HEK293 (cell line): Measurements from ENCODE around the gene RTCA.

Source experiments
- CTCF ChIA-PET: fragments of 350-600 bp; formaldehyde crosslinking; extraction: SDS; loops from one replicate; lab custom pipeline; 2021; ENCODE audit warnings: antibody characterized with exemption; lab: Yijun Ruan, JAX
- POLR2A ChIA-PET: fragments of 300-600 bp; formaldehyde crosslinking; extraction: SDS; loops from one replicate; lab custom pipeline; 2020; ENCODE audit warnings: antibody characterized with exemption, inconsistent platforms; lab: Yijun Ruan, JAX
- H3K27ac ChIP-seq: fragments of 200-500 bp; sonication (Bioruptor generic); 2 replicates; pipeline ENCODE4 v1.5.1; 2014; ENCODE audit warnings: low read depth, low read length, control low read depth, inconsistent platforms; ENCODE audit errors: extremely low read depth
- H3K36me3 ChIP-seq, 2 experiments: fragments of 200-500 bp in 1 of 2; sonication (Bioruptor generic) in 1 of 2; 1 replicate in 1 of 2; 2 replicates in 1 of 2; pipeline ENCODE4 v1.5.1; 2014 to 2017; ENCODE audit warnings: inconsistent platforms in 2 of 2, low read length in 2 of 2; ENCODE audit not compliant: control insufficient read depth in 2 of 2, insufficient read depth in 1 of 2
- H3K4me1 ChIP-seq: fragments of 200-500 bp; sonication (Bioruptor generic); 2 replicates; pipeline ENCODE4 v1.5.1; 2014; ENCODE audit warnings: mild to moderate bottlenecking, low read length, inconsistent platforms; ENCODE audit not compliant: control insufficient read depth, insufficient read depth
- H3K4me3 ChIP-seq: 2 replicates; pipeline ENCODE4 v1.5.1; 2011; ENCODE audit warnings: low read depth, mild to moderate bottlenecking, control low read depth, low read length, moderate library complexity
- H3K9me3 ChIP-seq: fragments of 200-500 bp; sonication (Bioruptor generic); 2 replicates; pipeline ENCODE4 v1.5.1; 2014; ENCODE audit warnings: low read depth, low read length, inconsistent platforms; ENCODE audit not compliant: control insufficient read depth, insufficient read depth
- BCL11A ChIP-seq: fragments of 450-650 bp; formaldehyde crosslinking; IDR thresholded peaks from 2 replicates; pipeline ENCODE4 v1.5.1; 2016; ENCODE audit warnings: low read depth, missing biosample characterization, missing genetic modification characterization
- CTCF ChIP-seq: fragments of 450-650 bp; formaldehyde crosslinking; IDR thresholded peaks from 2 replicates; pipeline ENCODE4 v1.5.1; 2016; ENCODE audit warnings: missing biosample characterization, missing genetic modification characterization
- PRDM2 ChIP-seq: fragments of 450-650 bp; formaldehyde crosslinking; IDR thresholded peaks from 2 replicates; pipeline ENCODE4 v1.5.1; 2016; ENCODE audit warnings: missing biosample characterization, missing genetic modification characterization, borderline replicate concordance
- RBAK ChIP-seq: fragments of 450-650 bp; formaldehyde crosslinking; IDR thresholded peaks from 2 replicates; pipeline ENCODE4 v1.5.1; 2016; ENCODE audit warnings: missing biosample characterization, missing genetic modification characterization
- WT1 ChIP-seq: fragments of 450-650 bp; formaldehyde crosslinking; IDR thresholded peaks from 2 replicates; pipeline ENCODE4 v1.5.1; 2016; ENCODE audit warnings: missing biosample characterization, missing genetic modification characterization
- ZBTB21 ChIP-seq: fragments of 450-650 bp; formaldehyde crosslinking; IDR thresholded peaks from 2 replicates; pipeline ENCODE4 v1.5.1; 2017; ENCODE audit warnings: missing biosample characterization, missing genetic modification characterization
- ZBTB26 ChIP-seq: fragments of 450-650 bp; formaldehyde crosslinking; optimal IDR thresholded peaks from 2 replicates; pipeline ENCODE3; 2016; ENCODE audit warnings: missing biosample characterization, mild to moderate bottlenecking, missing genetic modification characterization
- ZBTB49 ChIP-seq: fragments of 450-650 bp; formaldehyde crosslinking; IDR thresholded peaks from 2 replicates; pipeline ENCODE4 v1.5.1; 2016; ENCODE audit warnings: missing biosample characterization, missing genetic modification characterization, low read depth
- ZNF112 ChIP-seq: fragments of 450-650 bp; formaldehyde crosslinking; IDR thresholded peaks from 2 replicates; pipeline ENCODE4 v1.5.0; 2017; ENCODE audit warnings: missing biosample characterization, missing genetic modification characterization
- ZNF302 ChIP-seq: fragments of 450-650 bp; formaldehyde crosslinking; IDR thresholded peaks from 2 replicates; pipeline ENCODE4 v1.5.1; 2016; ENCODE audit warnings: missing biosample characterization, missing genetic modification characterization, low read depth
- ZNF341 ChIP-seq: fragments of 450-650 bp; formaldehyde crosslinking; IDR thresholded peaks from 2 replicates; pipeline ENCODE4; 2016; ENCODE audit warnings: low read depth, missing biosample characterization, missing genetic modification characterization
- ZNF426 ChIP-seq: fragments of 450-650 bp; formaldehyde crosslinking; IDR thresholded peaks from 2 replicates; pipeline ENCODE4 v1.5.1; 2017; ENCODE audit warnings: missing biosample characterization, missing genetic modification characterization, mild to moderate bottlenecking, inconsistent platforms, moderate library complexity
- ZNF529 ChIP-seq: fragments of 450-650 bp; formaldehyde crosslinking; IDR thresholded peaks from 2 replicates; pipeline ENCODE4 v1.5.1; 2017; ENCODE audit warnings: missing genetic modification characterization, missing biosample characterization; ENCODE audit not compliant: insufficient replicate concordance
- ZNF558 ChIP-seq: fragments of 450-650 bp; formaldehyde crosslinking; IDR thresholded peaks from 2 replicates; pipeline ENCODE4 v1.5.1; 2016; ENCODE audit warnings: missing biosample characterization, missing genetic modification characterization
- ZNF561 ChIP-seq: fragments of 450-650 bp; IDR thresholded peaks from 2 replicates; pipeline ENCODE4 v1.5.1; 2018; ENCODE audit warnings: missing biosample characterization, missing genetic modification characterization, borderline replicate concordance
- ZNF600 ChIP-seq: fragments of 450-650 bp; formaldehyde crosslinking; IDR thresholded peaks from 2 replicates; pipeline ENCODE4 v1.5.1; 2016; ENCODE audit warnings: missing biosample characterization, missing genetic modification characterization
- ZNF692 ChIP-seq: fragments of 450-650 bp; formaldehyde crosslinking; IDR thresholded peaks from 2 replicates; pipeline ENCODE4 v1.5.1; 2016; ENCODE audit warnings: missing biosample characterization, missing genetic modification characterization
- ZNF704 ChIP-seq: fragments of 450-650 bp; formaldehyde crosslinking; IDR thresholded peaks from 2 replicates; pipeline ENCODE4 v1.5.1; 2016; ENCODE audit warnings: missing biosample characterization, missing genetic modification characterization
- ZNF776 ChIP-seq: fragments of 450-650 bp; formaldehyde crosslinking; IDR thresholded peaks from 2 replicates; pipeline ENCODE4 v1.5.0; 2017; ENCODE audit warnings: missing biosample characterization, missing genetic modification characterization, borderline replicate concordance
- ZNF777 ChIP-seq: fragments of 450-650 bp; formaldehyde crosslinking; IDR thresholded peaks from 2 replicates; pipeline ENCODE4 v1.5.1; 2017; ENCODE audit warnings: missing biosample characterization, missing genetic modification characterization, borderline replicate concordance
- ZNF792 ChIP-seq: fragments of 450-650 bp; formaldehyde crosslinking; IDR thresholded peaks from 2 replicates; pipeline ENCODE4 v1.5.1; 2016; ENCODE audit warnings: missing biosample characterization, missing genetic modification characterization
- ZNF843 ChIP-seq: fragments of 450-650 bp; formaldehyde crosslinking; IDR thresholded peaks from 2 replicates; pipeline ENCODE4 v1.5.1; 2016; ENCODE audit warnings: missing biosample characterization, missing genetic modification characterization
- ZXDB ChIP-seq: fragments of 450-650 bp; formaldehyde crosslinking; IDR thresholded peaks from 2 replicates; pipeline ENCODE4 v1.5.1; 2016; ENCODE audit warnings: missing biosample characterization, missing genetic modification characterization

RTCA gene

GRCh38 chr1:100265931-100266740, at the start of gene RTCA (continued):
- no peak; the same call in 1 of the 2 replicates for TF ChIP-seq ZNF692 (tag by site-specific recombination)
- TF ChIP-seq ZNF112: no peak
- TF ChIP-seq BCL11A: no peak
- peak; percentile 34 for TF ChIP-seq ZBTB26
- no peak for TF ChIP-seq ZNF529 (tag by site-specific recombination)
- TF ChIP-seq ZXDB (tag by site-specific recombination): peak; percentile 97
- TF ChIP-seq PRDM2 (tag by site-specific recombination): no peak
- 0 out of 2 replicates have a peak, but pooled peaks have one; percentile 38 for TF ChIP-seq ZNF843 (tag by site-specific recombination)
- peak; percentile 21; the same call in 1 of the 2 replicates for TF ChIP-seq ZNF341
- TF ChIP-seq CTCF (tag by site-specific recombination): no peak
- TF ChIP-seq ZNF600: 0 out of 2 replicates have a peak, but pooled peaks have one; percentile 13
- TF ChIP-seq ZNF561: peak; percentile 78
- TF ChIP-seq, all 188 proteins: peak for 30

- H3K27ac ChIP-seq: no peak overlapping the region
- no peaks in the 10 kb centered on the region for H3K9me3 ChIP-seq
- no peak overlapping the region for H3K4me3 ChIP-seq
- POLR2A ChIA-PET: no interaction called here
- H3K36me3 ChIP-seq: peaks cover 14 to 51% of the 10 kb centered on the region in 2 experiments
- H3K4me1 ChIP-seq: no peaks in the 10 kb centered on the region
- CTCF ChIA-PET: no interaction called here
- TF ChIP-seq ZNF777 (tag by site-specific recombination): no peak
- no peak for TF ChIP-seq BCL11A
- TF ChIP-seq ZNF558: no peak
- no peak for TF ChIP-seq ZNF426 (tag by site-specific recombination)
- TF ChIP-seq ZNF704 (tag by site-specific recombination): no peak
- TF ChIP-seq ZNF776: no peak
- TF ChIP-seq RBAK (tag by site-specific recombination): no peak
- TF ChIP-seq WT1: no peak
- no peak for TF ChIP-seq ZNF302 (tag by site-specific recombination)
- no peak for TF ChIP-seq ZBTB49 (tag by site-specific recombination)
- TF ChIP-seq ZNF792 (tag by site-specific recombination): no peak
- no peak for TF ChIP-seq ZBTB21 (tag by site-specific recombination)
These were observed 48.2 kb upstream of the RTCA start for GRCh38 chr1:100217834-100218233.
